Esophagus (tissue), 2 donors: ENCODE measurements around the gene NDUFS2. TPM values are rescaled to one million over a fixed set of nuclear protein-coding genes. Genes with fewer than 3 reads are reported as not detected.

Experiments used
- H3K27ac ChIP-seq, 2 donors: one replicate each; pipeline ENCODE4 v1.5.1; 2013; ENCODE audit warnings: low read depth in 2 of 2, mild to moderate bottlenecking in 2 of 2, inconsistent platforms in 1 of 2, low read length in 1 of 2, moderate library complexity in 1 of 2
- H3K27me3 ChIP-seq, 2 donors: one replicate each; pipeline ENCODE4 v1.6.1; 2013; ENCODE audit warnings: low read length in 2 of 2, control low read depth in 1 of 2, mild to moderate bottlenecking in 1 of 2; ENCODE audit not compliant: insufficient read depth in 2 of 2, control insufficient read depth in 1 of 2
- H3K36me3 ChIP-seq, 2 donors: one replicate each; pipeline ENCODE4 v1.6.1; 2013; ENCODE audit warnings: low read length in 1 of 2; ENCODE audit not compliant: control insufficient read depth in 2 of 2, insufficient read depth in 2 of 2
- H3K4me1 ChIP-seq, 2 donors: one replicate each; pipeline ENCODE4 v1.6.1; 2013; ENCODE audit warnings: low read length in 1 of 2; ENCODE audit not compliant: control insufficient read depth in 2 of 2, insufficient read depth in 2 of 2
- H3K4me3 ChIP-seq, 2 donors: one replicate each; pipeline ENCODE4 v1.5.1; 2013; ENCODE audit warnings: low read length in 2 of 2, mild to moderate bottlenecking in 2 of 2, low read depth in 1 of 2, moderate library complexity in 1 of 2
- H3K9me3 ChIP-seq, 2 donors: one replicate each; pipeline ENCODE4 v1.6.1; 2013; ENCODE audit warnings: mild to moderate bottlenecking in 2 of 2, low read depth in 1 of 2, low read length in 1 of 2, moderate library complexity in 1 of 2; ENCODE audit not compliant: control insufficient read depth in 2 of 2, insufficient read depth in 1 of 2
- WGBS, 2 donors: extraction: QIAGEN DNeasy Blood & Tissue Kit; methylation state at CpG; one replicate each; pipeline ENCODE4 v1.1.7; 2013; 5-methylcytosine and 5-hydroxymethylcytosine counted together
- polyA plus RNA-seq, 2 donors: library from polyadenylated mRNA; stranded (reverse); fragments of 200-250 nt; gene quantifications; one replicate each; pipeline ENCODE4 v1.2.3, GENCODE V29; 2013
- donor health status: healthy with polysubstance abuse.
- donor health status: Bipolar disorder and iron deficiency.

The NDUFS2 gene
- polyA plus RNA-seq, 2 donors = 27.8 to 76.0 TPM

GRCh38 chr1:161192476-161193465 lies 9.4 kb upstream of the NDUFS2 start:
- Histone ChIP-seq H3K4me3 (no peak overlapping the region), H3K27me3 (no peaks in the 10 kb centered on the region), H3K27ac (no peak overlapping the region), H3K9me3 (no peaks in the 10 kb centered on the region), H3K36me3 (peaks cover 0 to 5% of the 10 kb centered on the region in 2 donors), H3K4me1 (peaks cover 3% of the 10 kb centered on the region in 2 donors)
- WGBS, 2 donors = 52 to 60% methylated on average over 15 of the region's 15 CpGs

GRCh38 chr1:161193561-161194235 lies 8.5 kb upstream of the NDUFS2 start:
- H3K36me3 ChIP-seq = peaks cover 0 to 5% of the 10 kb centered on the region in 2 donors
- H3K9me3 ChIP-seq = no peaks in the 10 kb centered on the region
- H3K27me3 ChIP-seq = no peaks in the 10 kb centered on the region
- H3K4me1 ChIP-seq = peaks cover 3 to 13% of the 10 kb centered on the region in 2 donors
- no peak overlapping the region for H3K4me3 ChIP-seq
- H3K27ac ChIP-seq = no peak overlapping the region
- WGBS, 2 donors = 72 to 76% methylated on average over 21 of the region's 21 CpGs

GRCh38 chr1:161195171-161195570 lies 7.0 kb upstream of the NDUFS2 start:
- H3K9me3 ChIP-seq = no peaks in the 10 kb centered on the region
- WGBS, 2 donors = 72 to 85% methylated on average over 4 of the region's 4 CpGs
- no peak overlapping the region for H3K4me3 ChIP-seq
- H3K27me3 ChIP-seq = no peaks in the 10 kb centered on the region
- no peak overlapping the region for H3K27ac ChIP-seq
- H3K4me1 ChIP-seq = peaks cover 3 to 15% of the 10 kb centered on the region in 2 donors
- peaks cover 0 to 5% of the 10 kb centered on the region in 2 donors for H3K36me3 ChIP-seq

GRCh38 chr1:161196111-161196510 lies 6.1 kb upstream of the NDUFS2 start:
- H3K9me3 ChIP-seq = no peaks in the 10 kb centered on the region

GRCh38 chr1:161196521-161197451 lies 5.4 kb upstream of the NDUFS2 start:
- H3K4me3 ChIP-seq = no peak overlapping the region
- no peaks in the 10 kb centered on the region for H3K27me3 ChIP-seq
- H3K27ac ChIP-seq = peak overlapping the region; percentile 9 to 56
- no peaks in the 10 kb centered on the region for H3K9me3 ChIP-seq
- peaks cover 0 to 5% of the 10 kb centered on the region in 2 donors for H3K36me3 ChIP-seq
- WGBS, 2 donors = 66 to 71% methylated on average over 27 of the region's 27 CpGs
- peaks cover 5 to 25% of the 10 kb centered on the region in 2 donors for H3K4me1 ChIP-seq

More at GRCh38 chr1:161196111-161196510, 6.1 kb upstream of the NDUFS2 start:
- H3K27ac ChIP-seq = no peak overlapping the region
- H3K36me3 ChIP-seq = peaks cover 0 to 5% of the 10 kb centered on the region in 2 donors
- no peaks in the 10 kb centered on the region for H3K27me3 ChIP-seq
- WGBS, 2 donors = 89 to 93% methylated on average over 7 of the region's 7 CpGs
- peaks cover 4 to 24% of the 10 kb centered on the region in 2 donors for H3K4me1 ChIP-seq
- no peak overlapping the region for H3K4me3 ChIP-seq

- H3K4me1 ChIP-seq = peaks cover 5 to 25% of the 10 kb centered on the region in 2 donors
- 56 to 74% methylated on average over 11 of the region's 11 CpGs for WGBS, 2 donors
- H3K9me3 ChIP-seq = no peaks in the 10 kb centered on the region
Measured at GRCh38 chr1:161197560-161198193, 4.5 kb upstream of the NDUFS2 start.

GRCh38 chr1:161198194-161198896 lies 3.8 kb upstream of the NDUFS2 start:
- peaks cover 2 to 27% of the 10 kb centered on the region in 2 donors for H3K4me1 ChIP-seq
- H3K27ac ChIP-seq = peak overlapping the region; percentile 71 to 100
- H3K9me3 ChIP-seq = no peaks in the 10 kb centered on the region
- peak overlapping the region; percentile 9 to 30 for H3K4me3 ChIP-seq
- no peaks in the 10 kb centered on the region for H3K27me3 ChIP-seq
- WGBS, 2 donors = 18 to 34% methylated on average over 20 of the region's 20 CpGs
- H3K36me3 ChIP-seq = peaks cover 0 to 2% of the 10 kb centered on the region in 2 donors

More at GRCh38 chr1:161197560-161198193, 4.5 kb upstream of the NDUFS2 start:
- peak overlapping the region; percentile 9 to 30 for H3K4me3 ChIP-seq
- no peaks in the 10 kb centered on the region for H3K27me3 ChIP-seq
- H3K27ac ChIP-seq = peak overlapping the region; percentile 71 to 100
- H3K36me3 ChIP-seq = peaks cover 0 to 5% of the 10 kb centered on the region in 2 donors

GRCh38 chr1:161198897-161199431 lies 3.2 kb upstream of the NDUFS2 start, which contains the start of gene ADAMTS4:
ADAMTS4 (minus strand) TSS chr1:161199054; CDS start chr1:161198627, 427 bp downstream.
- H3K36me3 ChIP-seq = peaks cover 0 to 4% of the 10 kb centered on the region in 2 donors
- peak within 1 kb of the TSS; percentile 9 to 30 for H3K4me3 ChIP-seq
- peaks cover 2 to 31% of the 10 kb centered on the region in 2 donors for H3K4me1 ChIP-seq
- peak within 1 kb of the TSS; percentile 92 to 100 for H3K27ac ChIP-seq
- no peaks in the 10 kb centered on the region for H3K27me3 ChIP-seq
- H3K9me3 ChIP-seq = no peaks in the 10 kb centered on the region
- 28 to 54% methylated on average over 11 of the region's 11 CpGs for WGBS, 2 donors
